ENCODE results near the gene ZNF497. TPM values are rescaled to one million over a fixed set of nuclear protein-coding genes. Genes with fewer than 3 reads are reported as not detected.

Gene ZNF497
- total and polyA plus RNA-seq, 2 of the 8 experiments (the other 6 are each of a cell fraction or from before 2014, with no cell fraction given), result 0.93 to 1.4 TPM

- no peak for TF ChIP-seq CBX8 (IDR thresholded peaks at IDR 0.05; ENCODE audit: borderline replicate concordance, low read depth, low read length)
Observed at GRCh38 chr19:58335630-58336029, 26.9 kb downstream of the ZNF497 start (continued).

Measured in H1 (cell line).